Liver (tissue), 9 donors: Measurements from ENCODE around the gene USH1G. TPM values are rescaled to one million over a fixed set of nuclear protein-coding genes. Genes with fewer than 3 reads are reported as not detected.
"Not testable (repeated sequence)": the region's sequence is repeated elsewhere in the genome, so short reads cannot be mapped to it uniquely, and the experiment has no call there.

Source experiments
- DNase-seq: peaks from one replicate; pipeline ENCODE4 v3.0.0-alpha.2; 2017; ENCODE audit warnings: low spot score
- H3K27ac ChIP-seq, 2 donors: one replicate each; pipeline ENCODE4 v1.7.0; 2013; ENCODE audit warnings: inconsistent platforms in 2 of 2, low read length in 2 of 2, control low read depth in 1 of 2, low read depth in 1 of 2, mild to moderate bottlenecking in 1 of 2
- H3K27me3 ChIP-seq, 4 donors: one replicate each; pipeline versions ENCODE4 v1.6.1 to v1.7.0; 2013; ENCODE audit warnings: low read length in 3 of 4, inconsistent platforms in 1 of 4, mild to moderate bottlenecking in 1 of 4, moderate library complexity in 1 of 4; ENCODE audit not compliant: control insufficient read depth in 4 of 4, insufficient read depth in 4 of 4
- H3K36me3 ChIP-seq, 4 donors: one replicate each; pipeline versions ENCODE4 v1.6.1 to v1.7.0; 2013; ENCODE audit warnings: low read length in 3 of 4, mild to moderate bottlenecking in 3 of 4, low read depth in 1 of 4, moderate library complexity in 1 of 4; ENCODE audit not compliant: control insufficient read depth in 4 of 4, insufficient read depth in 3 of 4
- H3K4me1 ChIP-seq, 4 donors: one replicate each; pipeline versions ENCODE4 v1.6.1 to v1.7.0; 2013; ENCODE audit warnings: low read length in 3 of 4, mild to moderate bottlenecking in 3 of 4, moderate library complexity in 1 of 4; ENCODE audit not compliant: control insufficient read depth in 4 of 4, insufficient read depth in 4 of 4
- H3K4me3 ChIP-seq, 3 donors: one replicate each; pipeline versions ENCODE4 v1.6.1 to v1.7.0; 2013; ENCODE audit warnings: low read length in 3 of 3, control low read depth in 1 of 3, low read depth in 1 of 3, mild to moderate bottlenecking in 1 of 3
- H3K9ac ChIP-seq, 2 donors: one replicate each; pipeline ENCODE4 v1.7.0; 2013; ENCODE audit warnings: low read length in 2 of 2, mild to moderate bottlenecking in 2 of 2, moderate library complexity in 2 of 2, control low read depth in 1 of 2, low read depth in 1 of 2
- H3K9me3 ChIP-seq, 4 donors: one replicate each; pipeline versions ENCODE4 v1.6.1 to v1.7.0; 2013; ENCODE audit warnings: low read length in 3 of 4; ENCODE audit not compliant: control insufficient read depth in 4 of 4
- EGR1 ChIP-seq, 2 donors: IDR thresholded peaks; 2 replicates each; pipeline ENCODE4 v1.6.1; 2016 to 2018; ENCODE audit warnings: antibody characterized with exemption in 2 of 2, low read depth in 2 of 2
- FOXA2 ChIP-seq: IDR thresholded peaks from 2 replicates; pipeline ENCODE4 v1.6.1; 2016; ENCODE audit warnings: antibody characterized with exemption
- HNF4G ChIP-seq: IDR thresholded peaks from 2 replicates; pipeline ENCODE4 v1.6.1; 2016; ENCODE audit warnings: antibody characterized with exemption
- JUND ChIP-seq, 2 donors: IDR thresholded peaks; 2 replicates each; pipeline ENCODE4 v1.6.1; 2016; ENCODE audit warnings: antibody characterized with exemption in 2 of 2
- SP1 ChIP-seq: IDR thresholded peaks from 2 replicates; pipeline ENCODE4 v1.6.1; 2018; ENCODE audit warnings: antibody characterized with exemption, mild to moderate bottlenecking
- TAF1 ChIP-seq: conservative IDR thresholded peaks from 2 replicates; pipeline ENCODE4 v1.6.1; 2016; ENCODE audit warnings: antibody characterized with exemption, mild to moderate bottlenecking
- YY1 ChIP-seq: IDR thresholded peaks from 2 replicates; pipeline ENCODE4 v1.6.1; 2016; ENCODE audit warnings: antibody characterized with exemption, mild to moderate bottlenecking
- WGBS: extraction: QIAGEN DNeasy Blood & Tissue Kit; methylation state at CpG from one replicate; pipeline ENCODE4 v1.1.7; 2013; 5-methylcytosine and 5-hydroxymethylcytosine counted together
- polyA plus RNA-seq, 2 donors: library from polyadenylated mRNA; stranded (reverse) in 1 of 2; unstranded in 1 of 2; fragments of 200-250 nt in 1 of 2; fragments of >200 nt in 1 of 2; fragmentation: Nextera tagmentation in 1 of 2; extraction: Ambion mirVana in 1 of 2; gene quantifications; one replicate each; pipeline versions ENCODE4 v1.2.1 to v1.2.3, GENCODE V29; 2013 to 2015
- total RNA-seq, 2 donors: library from RNA; depleted of rRNA; stranded (reverse); fragments of >200 nt; gene quantifications; one replicate each; pipeline ENCODE4 v1.2.3, GENCODE V29; 2014
- TF ChIP-seq, protein P1 (sequence below): IDR thresholded peaks from 2 replicates; pipeline ENCODE4 v1.6.1; 2016; ENCODE audit warnings: antibody characterized with exemption, mild to moderate bottlenecking
- TF ChIP-seq, protein P2 (sequence below): IDR thresholded peaks from 2 replicates; pipeline ENCODE4 v1.6.1; 2016; ENCODE audit warnings: antibody characterized with exemption
- donor health status: healthy.
- donor health status: healthy.
- donor health status: healthy.
- donor health status: healthy.
- donor health status: healthy.

The USH1G gene
- total and polyA plus RNA-seq, 4 donors, result under 0.01 TPM; not detected in 3

DNA sequence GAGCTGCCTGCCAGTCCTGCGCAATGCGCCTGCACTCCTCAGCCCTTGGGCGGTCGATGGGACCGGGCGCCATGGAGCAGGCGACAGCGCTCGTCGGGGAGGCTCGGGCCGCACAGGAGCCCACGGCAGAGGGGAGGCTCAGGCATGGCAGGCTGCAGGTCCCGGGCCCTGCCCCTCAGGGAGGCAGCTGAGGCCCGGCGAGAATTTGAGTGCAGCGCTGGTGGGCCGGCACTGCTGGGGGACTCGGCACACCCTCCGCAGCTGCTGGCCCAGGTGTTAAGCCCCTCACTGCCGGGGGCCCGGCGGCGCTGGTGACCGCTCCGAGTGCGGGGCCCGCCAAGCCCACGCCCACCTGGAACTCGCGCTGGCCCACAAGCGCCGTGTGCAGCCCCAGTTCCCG lies 16.0 kb downstream of the USH1G start:
- Histone ChIP-seq H3K27ac (no peak overlapping the region), H3K9me3 (no peaks in the 10 kb centered on the region), H3K36me3 (no peaks in the 10 kb centered on the region), H3K4me1 (no peaks in the 10 kb centered on the region), H3K9ac (no peak overlapping the region), H3K27me3 (peaks cover 0 to 3% (median under 1%) of the 10 kb centered on the region in 4 donors), H3K4me3 (no peak overlapping the region)
- 94% methylated on average over 34 of the region's 34 CpGs for WGBS
- no peak for DNase-seq
- no peak for TF ChIP-seq HNF4G

DNA sequence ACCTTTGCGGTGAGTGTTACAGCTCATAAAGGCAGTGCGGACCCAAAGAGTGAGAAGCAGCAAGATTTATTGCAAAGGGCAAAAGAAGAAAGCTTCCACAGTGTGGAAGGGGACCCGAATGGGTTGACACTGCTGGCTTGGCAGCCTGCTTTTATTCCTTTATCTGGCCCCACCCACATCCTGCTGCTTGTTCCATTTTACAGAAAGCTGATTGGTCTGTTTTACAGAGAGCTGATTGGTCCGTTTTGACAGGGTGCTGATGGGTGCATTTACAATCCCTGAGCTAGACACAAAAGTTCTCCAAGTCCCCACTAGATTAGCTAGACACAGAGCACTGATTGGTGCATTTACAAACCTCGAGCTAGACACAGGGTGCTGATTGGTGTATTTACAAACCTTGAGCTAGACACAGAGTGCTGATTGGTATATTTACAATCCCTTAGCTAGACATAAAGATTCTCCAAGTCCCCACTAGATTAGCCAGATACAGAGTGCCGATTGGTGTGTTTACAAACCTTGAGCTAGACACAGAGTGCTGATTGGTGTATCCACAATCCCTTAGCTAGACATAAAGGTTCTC lies 16.8 kb downstream of the USH1G start:
- H3K9me3 ChIP-seq, H3K4me3 ChIP-seq, DNase-seq, H3K9ac ChIP-seq, H3K36me3 ChIP-seq, H3K27me3 ChIP-seq, H3K27ac ChIP-seq, H3K4me1 ChIP-seq: not testable (repeated sequence)
- WGBS, result 73% methylated on average over 6 of the region's 6 CpGs

DNA sequence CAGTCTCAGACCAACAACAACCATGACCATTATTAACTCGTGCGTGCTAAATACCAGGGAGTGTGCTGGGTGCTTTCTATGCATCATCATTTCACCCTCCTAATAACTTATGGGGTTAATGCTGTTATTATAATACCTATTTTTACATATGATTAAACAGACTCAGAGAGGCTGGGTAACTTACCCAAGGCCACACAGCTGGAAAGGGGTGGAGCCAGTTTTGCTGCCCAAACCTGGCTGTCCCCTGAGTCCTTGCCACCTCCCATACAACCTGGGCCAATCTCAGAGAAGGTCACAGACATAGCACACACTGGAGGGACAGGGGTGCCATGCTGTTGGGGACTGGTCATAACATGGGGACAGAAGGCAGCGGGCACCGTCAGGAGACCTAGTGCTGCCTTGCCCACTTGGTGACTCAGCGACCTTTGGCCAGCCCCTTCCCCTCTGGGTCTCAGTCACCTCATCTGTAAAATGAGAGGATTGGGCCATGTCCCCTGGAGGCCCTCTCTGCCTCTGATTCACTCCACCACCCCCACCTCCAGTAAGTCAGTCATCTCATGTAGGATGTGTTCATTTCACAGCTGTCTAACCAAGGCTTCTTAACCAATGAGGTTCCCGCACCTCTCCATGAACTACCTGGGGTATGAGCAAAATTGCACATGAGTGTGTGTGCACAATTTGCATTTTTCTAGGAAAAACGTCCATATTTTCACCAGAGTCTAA lies 18.2 kb downstream of the USH1G start:
- Histone ChIP-seq H3K4me3 (no peak overlapping the region), H3K27me3 (peaks cover 0 to 3% (median under 1%) of the 10 kb centered on the region in 4 donors), H3K4me1 (no peaks in the 10 kb centered on the region), H3K9ac (no peak overlapping the region), H3K9me3 (no peaks in the 10 kb centered on the region), H3K27ac (no peak overlapping the region), H3K36me3 (no peaks in the 10 kb centered on the region)
- DNase-seq, result no peak
- no peak for TF ChIP-seq FOXA2
- TF ChIP-seq EGR1 (IDR thresholded peaks at IDR 0.05; ENCODE audit: low read depth in 2 of 2), result no peak
- TF ChIP-seq HNF4G, result no peak
- TF ChIP-seq YY1, result no peak
- TF ChIP-seq, protein P1, sequence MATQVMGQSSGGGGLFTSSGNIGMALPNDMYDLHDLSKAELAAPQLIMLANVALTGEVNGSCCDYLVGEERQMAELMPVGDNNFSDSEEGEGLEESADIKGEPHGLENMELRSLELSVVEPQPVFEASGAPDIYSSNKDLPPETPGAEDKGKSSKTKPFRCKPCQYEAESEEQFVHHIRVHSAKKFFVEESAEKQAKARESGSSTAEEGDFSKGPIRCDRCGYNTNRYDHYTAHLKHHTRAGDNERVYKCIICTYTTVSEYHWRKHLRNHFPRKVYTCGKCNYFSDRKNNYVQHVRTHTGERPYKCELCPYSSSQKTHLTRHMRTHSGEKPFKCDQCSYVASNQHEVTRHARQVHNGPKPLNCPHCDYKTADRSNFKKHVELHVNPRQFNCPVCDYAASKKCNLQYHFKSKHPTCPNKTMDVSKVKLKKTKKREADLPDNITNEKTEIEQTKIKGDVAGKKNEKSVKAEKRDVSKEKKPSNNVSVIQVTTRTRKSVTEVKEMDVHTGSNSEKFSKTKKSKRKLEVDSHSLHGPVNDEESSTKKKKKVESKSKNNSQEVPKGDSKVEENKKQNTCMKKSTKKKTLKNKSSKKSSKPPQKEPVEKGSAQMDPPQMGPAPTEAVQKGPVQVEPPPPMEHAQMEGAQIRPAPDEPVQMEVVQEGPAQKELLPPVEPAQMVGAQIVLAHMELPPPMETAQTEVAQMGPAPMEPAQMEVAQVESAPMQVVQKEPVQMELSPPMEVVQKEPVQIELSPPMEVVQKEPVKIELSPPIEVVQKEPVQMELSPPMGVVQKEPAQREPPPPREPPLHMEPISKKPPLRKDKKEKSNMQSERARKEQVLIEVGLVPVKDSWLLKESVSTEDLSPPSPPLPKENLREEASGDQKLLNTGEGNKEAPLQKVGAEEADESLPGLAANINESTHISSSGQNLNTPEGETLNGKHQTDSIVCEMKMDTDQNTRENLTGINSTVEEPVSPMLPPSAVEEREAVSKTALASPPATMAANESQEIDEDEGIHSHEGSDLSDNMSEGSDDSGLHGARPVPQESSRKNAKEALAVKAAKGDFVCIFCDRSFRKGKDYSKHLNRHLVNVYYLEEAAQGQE, result no peak
- TF ChIP-seq, protein P2, sequence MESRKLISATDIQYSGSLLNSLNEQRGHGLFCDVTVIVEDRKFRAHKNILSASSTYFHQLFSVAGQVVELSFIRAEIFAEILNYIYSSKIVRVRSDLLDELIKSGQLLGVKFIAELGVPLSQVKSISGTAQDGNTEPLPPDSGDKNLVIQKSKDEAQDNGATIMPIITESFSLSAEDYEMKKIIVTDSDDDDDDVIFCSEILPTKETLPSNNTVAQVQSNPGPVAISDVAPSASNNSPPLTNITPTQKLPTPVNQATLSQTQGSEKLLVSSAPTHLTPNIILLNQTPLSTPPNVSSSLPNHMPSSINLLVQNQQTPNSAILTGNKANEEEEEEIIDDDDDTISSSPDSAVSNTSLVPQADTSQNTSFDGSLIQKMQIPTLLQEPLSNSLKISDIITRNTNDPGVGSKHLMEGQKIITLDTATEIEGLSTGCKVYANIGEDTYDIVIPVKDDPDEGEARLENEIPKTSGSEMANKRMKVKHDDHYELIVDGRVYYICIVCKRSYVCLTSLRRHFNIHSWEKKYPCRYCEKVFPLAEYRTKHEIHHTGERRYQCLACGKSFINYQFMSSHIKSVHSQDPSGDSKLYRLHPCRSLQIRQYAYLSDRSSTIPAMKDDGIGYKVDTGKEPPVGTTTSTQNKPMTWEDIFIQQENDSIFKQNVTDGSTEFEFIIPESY, result no peak
- TF ChIP-seq TAF1, result no peak
- no peak for TF ChIP-seq JUND (IDR thresholded peaks at IDR 0.05)
- no peak for TF ChIP-seq SP1
- WGBS, result 77% methylated on average over 7 of the region's 7 CpGs
